ENCODE measurements around the gene ARL6IP4. TPM values are rescaled to one million over a fixed set of nuclear protein-coding genes. Genes with fewer than 3 reads are reported as not detected.
A peak's percentile ranks its signal among the peaks of the same experiment; 100 is the strongest.
"Not testable (repeated sequence)": the region's sequence is repeated elsewhere in the genome, so short reads cannot be mapped to it uniquely, and the experiment has no call there.

ARL6IP4 gene
- total RNA-seq, 1 donor from 2014 or later, result 146 TPM

DNA sequence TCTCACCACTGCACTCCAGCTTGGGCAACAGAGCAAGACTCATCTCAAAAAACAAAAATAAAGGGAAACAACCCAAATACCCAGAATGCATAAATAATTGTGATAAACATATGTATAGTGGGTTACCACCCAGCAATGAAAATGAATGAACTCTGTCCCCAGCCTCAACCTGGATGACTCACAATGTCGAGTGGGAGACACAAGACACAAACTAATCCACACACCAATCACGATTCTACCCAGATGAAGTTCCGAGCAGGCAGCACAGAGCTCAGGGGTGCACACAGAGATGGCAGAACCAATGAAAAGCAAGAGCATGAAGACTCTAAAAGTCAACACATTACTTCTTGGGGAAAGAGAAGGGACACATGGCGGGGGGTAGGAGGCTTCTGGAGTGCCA is 41.4 kb upstream of the ARL6IP4 start:
- TF ChIP-seq, protein P1, sequence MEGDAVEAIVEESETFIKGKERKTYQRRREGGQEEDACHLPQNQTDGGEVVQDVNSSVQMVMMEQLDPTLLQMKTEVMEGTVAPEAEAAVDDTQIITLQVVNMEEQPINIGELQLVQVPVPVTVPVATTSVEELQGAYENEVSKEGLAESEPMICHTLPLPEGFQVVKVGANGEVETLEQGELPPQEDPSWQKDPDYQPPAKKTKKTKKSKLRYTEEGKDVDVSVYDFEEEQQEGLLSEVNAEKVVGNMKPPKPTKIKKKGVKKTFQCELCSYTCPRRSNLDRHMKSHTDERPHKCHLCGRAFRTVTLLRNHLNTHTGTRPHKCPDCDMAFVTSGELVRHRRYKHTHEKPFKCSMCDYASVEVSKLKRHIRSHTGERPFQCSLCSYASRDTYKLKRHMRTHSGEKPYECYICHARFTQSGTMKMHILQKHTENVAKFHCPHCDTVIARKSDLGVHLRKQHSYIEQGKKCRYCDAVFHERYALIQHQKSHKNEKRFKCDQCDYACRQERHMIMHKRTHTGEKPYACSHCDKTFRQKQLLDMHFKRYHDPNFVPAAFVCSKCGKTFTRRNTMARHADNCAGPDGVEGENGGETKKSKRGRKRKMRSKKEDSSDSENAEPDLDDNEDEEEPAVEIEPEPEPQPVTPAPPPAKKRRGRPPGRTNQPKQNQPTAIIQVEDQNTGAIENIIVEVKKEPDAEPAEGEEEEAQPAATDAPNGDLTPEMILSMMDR (conservative IDR thresholded peaks at IDR 0.05), result no peak
- peaks cover 7% of the 10 kb centered on the region for H3K4me1 Mint-ChIP-seq (ENCODE audit: unreplicated experiment)
- no peaks in the 10 kb centered on the region for H3K36me3 Mint-ChIP-seq
- no peak for DNase-seq (ENCODE audit: extremely low spot score, unreplicated experiment)
- H3K27me3 Mint-ChIP-seq, result no peaks in the 10 kb centered on the region
- no peaks in the 10 kb centered on the region for H3K9me3 Mint-ChIP-seq
- no peak overlapping the region for H3K4me3 Mint-ChIP-seq
- no peak overlapping the region for H3K27ac Mint-ChIP-seq

DNA sequence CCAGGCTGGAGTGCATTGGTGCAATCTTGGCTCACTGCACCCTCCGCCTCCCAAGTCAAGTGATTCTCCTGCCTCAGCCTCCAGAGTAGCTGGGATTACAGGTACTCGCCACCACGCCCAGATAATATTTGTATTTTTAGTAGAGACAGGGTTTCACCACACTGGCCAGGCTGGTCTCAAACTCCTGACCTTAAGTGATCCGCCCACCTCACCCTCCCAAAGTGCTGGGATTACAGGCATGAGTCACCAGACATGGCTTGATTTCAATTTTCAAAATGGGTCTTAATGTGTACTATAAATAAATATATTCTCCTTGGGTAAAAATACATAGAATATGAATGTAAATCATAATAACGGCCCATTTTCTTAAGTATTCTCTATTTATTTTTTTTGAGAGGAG is 39.1 kb upstream of the ARL6IP4 start:
- H3K9me3 Mint-ChIP-seq, result not testable (repeated sequence)

DNA sequence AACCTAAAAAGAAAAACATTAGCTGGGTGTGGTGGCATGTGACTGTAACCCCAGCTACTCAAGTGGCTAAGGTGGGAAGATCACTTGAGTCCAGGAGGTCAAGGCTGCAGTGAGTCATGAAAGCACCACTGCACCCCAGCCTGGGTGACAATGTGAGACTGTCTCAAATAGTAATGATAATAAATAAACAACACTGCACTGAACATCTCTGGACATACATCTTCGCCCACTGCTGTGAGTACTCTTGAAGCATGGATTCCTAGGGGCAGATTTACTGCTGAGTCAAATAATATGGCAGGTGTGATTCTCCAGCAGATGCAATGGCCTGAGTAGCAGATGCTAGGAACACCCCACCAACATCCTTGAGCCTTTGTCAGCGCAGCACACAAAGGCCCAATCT is 37.8 kb upstream of the ARL6IP4 start:
- Mint-ChIP-seq H3K4me1 (ENCODE audit: unreplicated experiment) (peaks cover 7% of the 10 kb centered on the region), H3K27ac (peak overlapping the region; percentile 18), H3K27me3 (no peaks in the 10 kb centered on the region), H3K4me3 (no peak overlapping the region), H3K36me3 (no peaks in the 10 kb centered on the region), H3K9me3 (no peaks in the 10 kb centered on the region)
- TF ChIP-seq, protein P1 (conservative IDR thresholded peaks at IDR 0.05), result no peak
- DNase-seq (ENCODE audit: extremely low spot score, unreplicated experiment), result no peak

More for the DNA sequence above, 39.1 kb upstream of the ARL6IP4 start:
- H3K36me3 Mint-ChIP-seq; H3K4me3 Mint-ChIP-seq; H3K27me3 Mint-ChIP-seq; DNase-seq (ENCODE audit: extremely low spot score, unreplicated experiment); H3K4me1 Mint-ChIP-seq (ENCODE audit: unreplicated experiment); H3K27ac Mint-ChIP-seq: not testable (repeated sequence)

DNA sequence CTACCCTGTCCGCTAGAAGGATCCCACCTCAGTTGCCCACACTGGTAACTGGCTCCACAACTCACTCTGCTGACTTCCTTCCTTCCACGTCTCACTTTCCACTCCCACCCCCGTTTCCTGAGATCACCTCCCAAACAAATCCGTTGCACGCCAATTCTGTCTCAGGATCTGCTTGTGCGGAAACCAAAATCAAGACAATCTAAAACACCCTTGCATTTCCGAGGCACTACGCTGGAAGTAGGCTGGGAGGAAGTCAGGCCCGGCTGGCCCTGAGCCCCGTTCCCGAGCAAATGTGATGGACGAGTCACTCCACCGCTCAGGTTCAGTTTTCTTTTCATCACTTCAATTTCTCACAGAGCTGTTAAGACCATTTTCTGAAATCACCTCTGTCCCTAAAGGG is 37.3 kb upstream of the ARL6IP4 start:
- peaks cover 7% of the 10 kb centered on the region for H3K4me1 Mint-ChIP-seq (ENCODE audit: unreplicated experiment)
- no peaks in the 10 kb centered on the region for H3K9me3 Mint-ChIP-seq
- no peaks in the 10 kb centered on the region for H3K27me3 Mint-ChIP-seq
- no peaks in the 10 kb centered on the region for H3K36me3 Mint-ChIP-seq
- H3K4me3 Mint-ChIP-seq, result no peak overlapping the region
- DNase-seq (ENCODE audit: extremely low spot score, unreplicated experiment), result no peak
- TF ChIP-seq, protein P1 (conservative IDR thresholded peaks at IDR 0.05), result no peak
- H3K27ac Mint-ChIP-seq, result peak overlapping the region; percentile 18

DNA sequence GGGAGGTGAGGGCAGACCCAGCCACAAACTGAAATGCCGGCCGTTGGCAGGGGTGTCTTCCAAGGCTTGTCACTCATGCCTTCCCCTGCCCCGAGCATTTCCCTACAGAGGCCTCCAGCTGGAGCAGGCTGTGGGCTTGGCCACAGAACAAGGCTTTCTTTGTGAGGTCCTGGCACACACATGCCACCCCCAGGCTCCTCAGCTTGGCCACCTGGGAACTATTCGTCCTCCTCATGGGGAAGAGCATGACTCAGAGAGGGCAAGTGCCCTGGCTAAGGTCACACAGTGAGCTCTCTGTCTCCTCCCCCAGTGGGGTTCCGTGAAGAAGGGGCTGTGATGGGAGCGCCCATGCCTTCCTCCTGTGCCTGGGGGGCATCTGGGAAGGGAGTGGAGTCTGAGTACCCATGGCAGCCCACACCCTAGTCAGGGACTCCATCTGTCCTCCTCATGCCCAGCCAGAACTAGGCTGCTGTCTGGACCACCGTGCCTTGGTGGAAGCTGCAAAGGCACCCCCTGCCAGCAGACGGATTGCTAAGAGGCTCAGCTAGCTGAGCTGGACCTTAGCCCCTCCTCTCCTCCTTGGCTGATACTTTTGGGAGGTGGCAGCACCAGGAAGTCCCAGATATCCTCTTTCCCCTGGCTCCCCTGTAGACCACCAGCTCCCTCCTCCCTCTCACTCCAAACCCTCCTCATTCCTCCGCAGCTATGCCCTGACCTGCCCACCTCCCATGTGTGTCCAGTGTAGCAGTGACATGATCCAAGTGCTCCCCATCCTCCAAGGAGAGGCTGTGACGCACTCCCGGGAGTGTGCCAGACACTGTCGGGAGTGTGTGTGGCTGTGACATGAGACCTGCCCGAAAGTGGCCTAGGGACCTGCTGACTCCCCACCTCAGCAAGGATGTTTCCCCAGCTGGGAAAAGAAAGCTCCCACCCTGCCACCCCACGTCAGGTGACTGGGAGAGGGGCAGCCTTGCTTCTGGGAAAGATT is 35.6 kb upstream of the ARL6IP4 start:
- no peak for DNase-seq (ENCODE audit: extremely low spot score, unreplicated experiment)
- Mint-ChIP-seq H3K4me3 (no peak overlapping the region), H3K9me3 (no peaks in the 10 kb centered on the region), H3K27me3 (no peaks in the 10 kb centered on the region), H3K27ac (no peak overlapping the region), H3K4me1 (ENCODE audit: unreplicated experiment) (peaks cover 7% of the 10 kb centered on the region), H3K36me3 (no peaks in the 10 kb centered on the region)
- TF ChIP-seq, protein P1 (conservative IDR thresholded peaks at IDR 0.05), result no peak

DNA sequence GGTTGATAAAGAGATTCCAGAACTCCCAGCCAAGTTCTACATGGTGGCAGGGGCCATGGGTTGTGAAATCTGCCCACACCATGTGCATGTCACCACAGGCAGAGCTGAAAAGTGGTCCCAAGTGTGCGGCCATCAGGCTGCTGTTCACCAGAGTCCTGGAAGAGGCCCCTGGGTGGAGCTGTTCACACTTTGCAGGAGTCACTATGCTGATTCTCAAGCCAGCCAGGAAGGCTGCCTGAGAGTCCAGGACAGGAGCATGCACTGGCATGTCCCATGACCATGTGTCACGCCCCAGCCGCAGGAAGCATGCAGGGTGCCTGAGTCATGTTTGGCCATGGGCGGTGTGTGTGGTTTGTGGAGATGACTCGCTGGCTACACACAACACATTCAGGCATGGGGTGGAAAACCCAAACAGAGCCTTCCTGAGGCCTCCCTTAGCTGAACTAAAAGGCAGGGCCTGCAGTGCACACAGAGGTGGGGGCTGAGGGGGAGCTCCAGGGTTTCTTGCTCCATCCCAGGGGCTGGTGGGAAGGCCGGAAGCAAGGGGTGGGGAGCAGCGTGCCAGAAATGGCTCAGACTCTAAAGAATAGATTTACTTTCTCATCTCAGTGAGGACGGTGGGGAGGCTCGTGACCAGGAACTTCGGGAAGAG is 33.7 kb upstream of the ARL6IP4 start:
- Mint-ChIP-seq H3K4me1 (ENCODE audit: unreplicated experiment) (peaks cover 7% of the 10 kb centered on the region), H3K27me3 (no peaks in the 10 kb centered on the region), H3K36me3 (no peaks in the 10 kb centered on the region), H3K9me3 (no peaks in the 10 kb centered on the region), H3K4me3 (no peak overlapping the region), H3K27ac (peak overlapping the region; percentile 95)
- no peak for DNase-seq (ENCODE audit: extremely low spot score, unreplicated experiment)
- TF ChIP-seq, protein P1 (conservative IDR thresholded peaks at IDR 0.05), result peak; percentile 21

All from type B pancreatic cell (in vitro differentiated cells).